IMR-90 (cell line): ENCODE measurements around the gene LYRM4. TPM values are rescaled to one million over a fixed set of nuclear protein-coding genes. Genes with fewer than 3 reads are reported as not detected.

Experiments
- ATAC-seq: fragments of 200-7000 bp; cut with Tn5 transposase; 2 replicates; pipeline ENCODE4 v1.9.1; 2020; ENCODE audit warnings: low read depth, mild to moderate bottlenecking, moderate library complexity
- BruUV-seq: library from RNA; stranded (reverse); fragments of 400-500 nt; replicated peaks from 2 replicates; lab custom pipeline; 2021; lab: Mats Ljungman, UMichigan
- CTCF ChIA-PET: fragments of 300-600 bp; formaldehyde crosslinking; extraction: SDS; loops from one replicate; lab custom pipeline; 2021; ENCODE audit warnings: antibody characterized with exemption; lab: Yijun Ruan, JAX
- POLR2A ChIA-PET: fragments of 300-600 bp; sonication (Branson Sonifier 250); formaldehyde crosslinking; loops from one replicate; lab custom pipeline; 2022; ENCODE audit warnings: antibody characterized with exemption; ENCODE audit not compliant: unreplicated experiment; lab: Charles Lee
- DNase-seq: peaks from one replicate; pipeline ENCODE4 v3.0.0; 2013
- H2AFZ ChIP-seq: replicated peaks from 2 replicates; pipeline ENCODE3; 2013; ENCODE audit warnings: low read length, mild to moderate bottlenecking; ENCODE audit not compliant: poor library complexity
- H2AK5ac ChIP-seq: 2 replicates; pipeline ENCODE4 v1.6.1; 2013; ENCODE audit warnings: low read depth, low read length, inconsistent platforms
- H2AK9ac ChIP-seq: replicated peaks from 2 replicates; pipeline ENCODE3; 2013; ENCODE audit warnings: mild to moderate bottlenecking, low read depth, low read length, moderate library complexity; ENCODE audit not compliant: poor library complexity
- H2BK120ac ChIP-seq: 2 replicates; pipeline ENCODE4 v1.6.1; 2013; ENCODE audit warnings: low read depth, low read length, inconsistent platforms
- H2BK15ac ChIP-seq: 3 replicates; pipeline ENCODE4 v1.6.1; 2013; ENCODE audit warnings: low read depth, low read length, inconsistent platforms
- H2BK20ac ChIP-seq: 2 replicates; pipeline ENCODE4 v1.6.1; 2013; ENCODE audit warnings: low read depth, mild to moderate bottlenecking, inconsistent platforms, low read length, moderate library complexity
- H2BK5ac ChIP-seq: 2 replicates; pipeline ENCODE4 v1.6.1; 2013; ENCODE audit warnings: mild to moderate bottlenecking, low read depth, low read length, inconsistent platforms; ENCODE audit not compliant: poor library complexity, severe bottlenecking
- H3K14ac ChIP-seq: replicated peaks from 2 replicates; pipeline ENCODE4 v1.6.1; 2013; ENCODE audit warnings: low read depth, low read length, inconsistent platforms
- H3K18ac ChIP-seq: 2 replicates; pipeline ENCODE4 v1.6.1; 2013; ENCODE audit warnings: low read depth, low read length, control low read depth
- H3K23ac ChIP-seq: 2 replicates; pipeline ENCODE4 v1.6.1; 2013; ENCODE audit warnings: low read depth, low read length, inconsistent platforms
- H3K27ac ChIP-seq: 2 replicates; pipeline ENCODE4 v1.5.1; 2013; ENCODE audit warnings: mild to moderate bottlenecking, control low read depth, low read length; ENCODE audit not compliant: insufficient read depth
- H3K27me3 ChIP-seq: 2 replicates; pipeline ENCODE4 v1.6.1; 2013; ENCODE audit warnings: low read length; ENCODE audit not compliant: control insufficient read depth, insufficient read depth
- H3K36me3 ChIP-seq: 2 replicates; pipeline ENCODE4 v1.6.1; 2013; ENCODE audit warnings: low read length, mixed read lengths; ENCODE audit not compliant: control insufficient read depth, insufficient read depth
- H3K4ac ChIP-seq: 2 replicates; pipeline ENCODE4 v1.6.1; 2013; ENCODE audit warnings: low read depth, low read length, inconsistent platforms
- H3K4me1 ChIP-seq: 2 replicates; pipeline ENCODE4 v1.6.1; 2013; ENCODE audit warnings: low read length, mixed read lengths; ENCODE audit not compliant: control insufficient read depth, insufficient read depth
- H3K4me2 ChIP-seq: 2 replicates; pipeline ENCODE4 v1.6.1; 2013; ENCODE audit warnings: low read depth, mild to moderate bottlenecking, control low read depth, low read length, moderate library complexity
- H3K4me3 ChIP-seq: 2 replicates; pipeline ENCODE4 v1.5.1; 2013; ENCODE audit warnings: low read depth, mild to moderate bottlenecking, control low read depth, low read length, moderate library complexity; ENCODE audit not compliant: insufficient read depth
- H3K56ac ChIP-seq: 2 replicates; pipeline ENCODE4 v1.6.1; 2013; ENCODE audit warnings: low read length, inconsistent platforms; ENCODE audit not compliant: insufficient read depth; ENCODE audit errors: extremely low read depth
- H3K79me1 ChIP-seq, 2 experiments: 2 replicates each; pipeline ENCODE4 v1.6.1; 2013; ENCODE audit warnings: low read length in 2 of 2, inconsistent platforms in 1 of 2, low read depth in 1 of 2
- H3K9ac ChIP-seq: 2 replicates; pipeline ENCODE4 v1.6.1; 2013; ENCODE audit warnings: low read depth, low read length, control low read depth
- H3K9me1 ChIP-seq: 2 replicates; pipeline ENCODE4 v1.6.1; 2013; ENCODE audit warnings: low read length, inconsistent platforms; ENCODE audit not compliant: insufficient read depth
- H3K9me3 ChIP-seq: 2 replicates; pipeline ENCODE4 v1.6.1; 2013; ENCODE audit warnings: low read length; ENCODE audit not compliant: control insufficient read depth, insufficient read depth
- H4K20me1 ChIP-seq: 2 replicates; pipeline ENCODE4 v1.6.1; 2013; ENCODE audit warnings: low read length, inconsistent platforms; ENCODE audit not compliant: insufficient read depth
- H4K5ac ChIP-seq: 2 replicates; pipeline ENCODE4 v1.6.1; 2013; ENCODE audit warnings: mild to moderate bottlenecking, low read depth, low read length, control low read depth
- H4K8ac ChIP-seq, 2 experiments: 2 replicates each; pipeline ENCODE4 v1.6.1; 2013; ENCODE audit warnings: low read depth in 2 of 2, low read length in 2 of 2, control low read depth in 1 of 2, inconsistent platforms in 1 of 2
- H4K91ac ChIP-seq: 2 replicates; pipeline ENCODE4 v1.6.1; 2013; ENCODE audit warnings: low read depth, low read length, inconsistent platforms; ENCODE audit not compliant: insufficient read depth
- BHLHE40 ChIP-seq: fragments of 150-350 bp; IDR thresholded peaks from 2 replicates; pipeline ENCODE4 v1.6.1; 2016; ENCODE audit warnings: mild to moderate bottlenecking, low read depth, low read length
- CEBPB ChIP-seq: IDR thresholded peaks from 2 replicates; pipeline ENCODE4 v1.6.1; 2012; ENCODE audit warnings: low read depth, low read length, improper control_type of control experiment
- CHD1 ChIP-seq: IDR thresholded peaks from 2 replicates; pipeline ENCODE4 v1.6.1; 2012; ENCODE audit warnings: low read depth, low read length, improper control_type of control experiment
- CTCF ChIP-seq: conservative IDR thresholded peaks from 2 replicates; pipeline ENCODE4 v1.5.1; 2012; ENCODE audit warnings: mild to moderate bottlenecking, low read depth, low read length, improper control_type of control experiment
- ELK1 ChIP-seq: fragments of 150-350 bp; IDR thresholded peaks from 2 replicates; pipeline ENCODE4 v1.6.1; 2016; ENCODE audit warnings: low read depth, mild to moderate bottlenecking, low read length, moderate library complexity, borderline replicate concordance
- FOS ChIP-seq: fragments of 150-350 bp; IDR thresholded peaks from 2 replicates; pipeline ENCODE4 v1.6.1; 2016; ENCODE audit warnings: low read depth, low read length
- MAFK ChIP-seq: IDR thresholded peaks from 2 replicates; pipeline ENCODE4 v1.6.1; 2012; ENCODE audit warnings: low read depth, low read length, improper control_type of control experiment
- MAZ ChIP-seq: IDR thresholded peaks from 2 replicates; pipeline ENCODE4 v1.6.1; 2012; ENCODE audit warnings: low read depth, mild to moderate bottlenecking, low read length, improper control_type of control experiment, moderate library complexity, borderline replicate concordance
- MXI1 ChIP-seq: IDR thresholded peaks from 2 replicates; pipeline ENCODE4 v1.6.1; 2012; ENCODE audit warnings: low read depth, mild to moderate bottlenecking, low read length, moderate library complexity, borderline replicate concordance
- NFE2L2 ChIP-seq: fragments of 150-350 bp; IDR thresholded peaks from 2 replicates; pipeline ENCODE4 v1.6.1; 2016; ENCODE audit warnings: low read depth, mild to moderate bottlenecking, low read length
- POLR2A ChIP-seq: IDR thresholded peaks from 2 replicates; pipeline ENCODE4 v1.6.1; 2012; ENCODE audit warnings: mild to moderate bottlenecking, low read depth, low read length
- RAD21 ChIP-seq: IDR thresholded peaks from 2 replicates; pipeline ENCODE4 v1.6.1; 2012; ENCODE audit warnings: low read length, improper control_type of control experiment
- RCOR1 ChIP-seq: IDR thresholded peaks from 2 replicates; pipeline ENCODE4 v1.6.1; 2012; ENCODE audit warnings: mild to moderate bottlenecking, low read length, improper control_type of control experiment; ENCODE audit not compliant: insufficient replicate concordance
- RFX5 ChIP-seq: IDR thresholded peaks from 2 replicates; pipeline ENCODE4 v1.8.0; 2012; ENCODE audit warnings: low read depth, mild to moderate bottlenecking, low read length, moderate library complexity
- SMC3 ChIP-seq: fragments of 150-350 bp; IDR thresholded peaks from 2 replicates; pipeline ENCODE4 v1.6.1; 2016; ENCODE audit warnings: low read depth, mild to moderate bottlenecking, antibody characterized with exemption, low read length, moderate library complexity
- USF2 ChIP-seq: fragments of 150-350 bp; IDR thresholded peaks from 2 replicates; pipeline ENCODE4 v1.6.1; 2017; ENCODE audit warnings: mild to moderate bottlenecking, antibody characterized with exemption, low read length, low read depth
- WGBS, 2 experiments: methylation state at CpG; one replicate each; pipeline versions ENCODE4 v1.1.5 to v1.1.7; 2013; ENCODE audit warnings: missing lambda C conversion rate in 2 of 2; ENCODE audit not compliant: insufficient read length in 1 of 2; ENCODE audit errors: extremely low coverage in 2 of 2; 5-methylcytosine and 5-hydroxymethylcytosine counted together
- dilution Hi-C: fragments of 300-500 bp; cut with HindIII; formaldehyde crosslinking; loops from one replicate; pipeline ENCODE4 v1.14.3; 2018; ENCODE audit warnings: low sequenced_read_pairs; ENCODE audit not compliant: unreplicated experiment
- in situ Hi-C: fragments of 300-500 bp; cut with MboI; formaldehyde crosslinking; loops from 3 replicates; pipeline ENCODE4 v1.14.3; 2019; ENCODE audit warnings: low sequenced_read_pairs, inconsistent platforms, mixed read lengths
- intact Hi-C: fragments of 100-400 bp; cut with micrococcal nuclease; formaldehyde crosslinking; loops from 2 replicates; pipeline ENCODE4 v1.10.0; 2022
- polyA plus RNA-seq, 3 experiments: library from polyadenylated mRNA; depleted of rRNA; stranded (reverse); fragments of >200 nt; gene quantifications; 2 replicates each; pipeline ENCODE4 v1.2.3, GENCODE V29; 2012; ENCODE audit warnings: low replicate concordance in 1 of 3
- total RNA-seq: library from RNA; depleted of rRNA; stranded (reverse); fragments of >200 nt; gene quantifications from 2 replicates; pipeline ENCODE4 v1.2.3, GENCODE V29; 2012

LYRM4 gene
- total and polyA plus RNA-seq, 2 of the 4 experiments (the other 2 are of a cell fraction): 11.5 to 26.6 TPM

GRCh38 chr6:5124526-5124925 is 136.2 kb downstream of the LYRM4 start:
- Histone ChIP-seq H3K9me3 (no peaks in the 10 kb centered on the region; the same call in 1 of the 2 replicates), H3K27me3 (no peaks in the 10 kb centered on the region), H3K56ac (no peak overlapping the region), H4K8ac (no peak overlapping the region), H3K4me1 (peaks cover 13% of the 10 kb centered on the region), H3K27ac (no peak overlapping the region), H3K79me1 (peaks cover 0 to 5% of the 10 kb centered on the region in 2 experiments; a peak in 1 of 4 replicates), H2AK5ac (peak overlapping the region; percentile 8; the same call in 1 of the 2 replicates), H3K18ac (no peak overlapping the region), H3K4me3 (no peak overlapping the region), H4K91ac (no peak overlapping the region), H3K14ac (no peak overlapping the region), H3K4ac (no peak overlapping the region), H2BK120ac (no peak overlapping the region), H3K36me3 (no peaks in the 10 kb centered on the region), H3K23ac (no peak overlapping the region), H2BK20ac (no peak overlapping the region), H2AK9ac (no peak overlapping the region), H4K20me1 (peaks cover 16% of the 10 kb centered on the region; the same call in 1 of the 2 replicates), H3K4me2 (no peak overlapping the region), H3K9ac (no peak overlapping the region), H4K5ac (no peak overlapping the region), H2BK5ac (no peak overlapping the region), H3K9me1 (peaks cover 9% of the 10 kb centered on the region), H2AFZ (no peak overlapping the region), H2BK15ac (no peak overlapping the region)
- intact Hi-C loops: no loop called here
- ChIA-PET POLR2A (no interaction called here), CTCF (no interaction called here)
- DNase-seq: no peak
- no peak for TF ChIP-seq SMC3
- no peak for TF ChIP-seq POLR2A
- TF ChIP-seq FOS: no peak
- no peak for TF ChIP-seq MXI1
- no peak for TF ChIP-seq USF2
- TF ChIP-seq MAZ: no peak
- no peak for TF ChIP-seq BHLHE40
- TF ChIP-seq RFX5: no peak
- TF ChIP-seq CEBPB: no peak
- TF ChIP-seq CHD1: no peak
- TF ChIP-seq CTCF: no peak
- TF ChIP-seq RAD21: no peak
- no peak for TF ChIP-seq ELK1
- TF ChIP-seq RCOR1: no peak
- no peak for TF ChIP-seq MAFK
- TF ChIP-seq NFE2L2: no peak
- in situ Hi-C loops: no loop called here
- ATAC-seq: no peak
- no TSS peak for BruUV-seq
- dilution Hi-C loops: no loop called here
- WGBS, 2 experiments: 100% methylated on average over 1 of the region's 8 CpGs; no CpG with 5 or more reads in 1 of the 2 experiments
